GM18499 (cell line): ENCODE measurements around the gene LRMDA.
"Not testable (repeated sequence)": the region's sequence is repeated elsewhere in the genome, so short reads cannot be mapped to it uniquely, and the experiment has no call there.

ENCODE experiments used
- ATAC-seq: cut with Tn5 transposase; IDR thresholded peaks from one replicate; pipeline ENCODE4 v1.9.1; 2021; ENCODE audit warnings: moderate number of reproducible peaks; ENCODE audit not compliant: insufficient read depth, unreplicated experiment

The LRMDA gene

DNA sequence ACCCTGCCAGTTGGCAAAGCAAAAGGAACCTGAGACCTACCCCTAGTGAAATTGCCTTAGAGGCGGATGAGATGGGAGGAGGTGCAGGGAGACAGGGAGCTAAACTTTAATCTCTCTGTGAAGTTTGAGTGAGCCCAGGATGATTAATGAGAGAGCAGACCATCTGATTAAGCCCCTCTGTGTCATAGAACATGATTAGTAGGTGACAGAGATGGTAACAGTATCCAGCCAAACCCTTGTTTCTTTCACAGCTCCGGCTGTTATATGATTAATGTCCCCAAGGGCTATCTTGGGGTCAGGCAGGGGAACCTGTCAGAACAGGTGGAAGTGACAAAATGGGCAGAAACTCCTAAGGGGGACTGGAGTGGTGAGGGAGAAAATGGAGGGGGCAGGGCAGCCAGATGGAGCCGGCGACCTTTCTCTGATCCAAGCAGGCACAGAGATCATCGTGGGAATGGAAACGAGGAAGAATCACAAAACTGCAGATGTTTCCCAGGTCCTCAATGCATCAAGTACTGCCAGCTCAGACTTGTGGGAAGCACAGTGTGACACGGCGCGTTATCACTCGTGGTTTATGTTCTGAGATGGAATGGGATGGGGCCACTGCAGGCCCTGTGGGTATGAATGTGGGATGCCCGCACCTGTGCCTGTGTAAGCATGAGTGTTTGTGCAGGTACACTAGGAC, 684.2 kb downstream of the LRMDA start:
- ATAC-seq: no peak

DNA sequence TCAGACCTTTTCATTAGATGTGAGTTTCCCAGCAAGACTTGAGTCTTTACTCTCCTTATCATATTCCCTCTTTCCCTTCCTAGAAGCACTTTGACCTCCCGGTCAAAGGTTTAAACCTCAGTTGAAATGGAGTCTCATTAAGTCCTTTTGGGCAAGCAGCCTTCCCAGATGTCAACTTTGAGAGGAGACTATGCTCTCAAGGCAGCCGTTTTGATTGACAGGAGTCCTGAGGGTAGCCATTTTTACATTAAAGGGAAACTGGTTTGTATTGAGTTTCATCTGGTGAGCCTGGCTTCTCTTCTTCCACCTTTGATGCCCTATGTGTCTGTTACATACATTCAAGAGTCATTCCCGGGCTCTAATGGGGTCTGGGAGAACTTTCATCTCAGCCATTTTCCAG, 685.1 kb downstream of the LRMDA start:
- no peak for ATAC-seq

DNA sequence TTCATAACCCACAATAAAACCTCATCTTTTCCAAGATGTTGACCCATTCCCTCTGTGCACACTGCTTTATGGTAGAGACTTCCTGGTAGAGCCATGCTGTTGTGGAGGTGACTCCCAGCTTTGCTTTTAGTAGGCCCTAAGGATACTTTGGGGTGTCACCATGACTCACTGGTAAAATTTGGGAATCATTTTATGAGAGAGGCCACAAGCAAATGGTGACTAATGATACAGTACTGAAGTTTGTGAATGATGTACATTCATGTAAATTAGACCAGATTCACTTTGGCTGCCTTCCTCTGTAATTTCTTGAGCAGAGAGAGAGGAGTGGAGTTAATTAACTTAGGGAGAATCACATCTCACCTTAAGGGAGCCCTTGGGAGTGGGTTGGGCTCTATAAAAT, 686.5 kb downstream of the LRMDA start:
- ATAC-seq: no peak

GRCh38 chr10:76119036-76119435, 687.6 kb downstream of the LRMDA start:
- ATAC-seq: no peak

- no peak for ATAC-seq
These were observed 688.1 kb downstream of the LRMDA start for GRCh38 chr10:76119515-76119914.

GRCh38 chr10:76122056-76122455, 690.6 kb downstream of the LRMDA start:
- no peak for ATAC-seq

DNA sequence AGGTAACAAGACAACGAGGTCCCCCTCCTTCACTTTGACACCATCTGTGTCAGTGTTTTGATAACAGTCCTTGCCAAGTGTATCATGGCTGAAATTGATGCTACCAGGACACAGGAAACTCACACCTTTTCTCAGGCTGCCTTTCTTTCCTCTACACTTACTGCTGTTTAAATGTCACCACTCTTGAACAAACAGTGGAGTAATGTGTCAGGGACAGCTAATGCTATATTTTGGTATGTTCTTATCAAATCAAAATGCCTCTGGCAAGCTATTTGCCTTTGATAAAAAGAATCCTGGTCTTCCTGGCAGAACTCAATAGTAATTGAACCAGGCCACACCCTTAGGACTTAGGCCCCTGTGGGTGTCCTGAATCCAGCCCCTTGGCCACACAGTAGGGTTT, 692.9 kb downstream of the LRMDA start:
- ATAC-seq: no peak

GRCh38 chr10:76125900-76126299, 694.5 kb downstream of the LRMDA start:
- ATAC-seq: no peak

DNA sequence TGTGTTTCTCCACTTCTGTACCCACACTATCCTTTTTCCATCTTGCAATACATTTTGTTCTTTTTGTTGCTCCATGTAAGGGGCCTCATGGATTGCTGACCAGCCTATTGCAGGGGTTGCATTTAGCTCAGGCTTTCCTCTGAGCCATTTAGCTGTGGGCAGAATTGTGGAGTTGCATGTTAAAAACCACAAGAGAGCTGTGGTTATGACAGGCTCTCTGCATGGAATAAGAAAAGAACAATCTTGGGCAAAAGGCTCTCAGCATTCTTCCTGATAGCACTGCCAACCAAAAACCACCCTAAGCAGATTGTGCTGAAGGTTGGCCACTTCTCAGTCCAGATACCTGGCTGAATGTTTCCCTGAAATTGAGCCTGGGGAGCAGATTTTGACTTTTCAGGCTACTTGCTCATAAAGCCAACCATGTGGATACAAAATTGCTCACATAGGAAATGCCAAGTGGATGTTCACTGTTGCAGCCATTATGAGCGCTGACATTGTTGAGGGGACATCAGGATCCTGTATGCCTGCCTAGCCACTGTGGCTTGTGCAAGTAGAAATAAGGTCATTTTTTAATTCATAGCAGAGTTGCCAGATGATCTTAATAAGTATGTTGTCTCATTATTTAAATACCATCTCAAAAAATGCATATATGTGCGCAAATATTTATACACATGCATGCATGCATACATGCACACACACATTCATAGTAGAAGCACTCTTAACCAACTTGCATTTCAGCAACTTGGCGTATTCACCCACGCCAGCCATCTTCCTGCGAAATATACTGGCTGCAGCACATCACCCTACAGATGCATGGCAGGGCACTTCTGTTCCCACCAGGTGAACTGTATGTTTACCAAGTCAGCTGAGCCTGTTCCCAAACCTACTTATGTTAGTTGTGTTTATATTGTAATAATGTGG, 695.4 kb downstream of the LRMDA start:
- ATAC-seq: no peak

GRCh38 chr10:76127984-76128589, 696.7 kb downstream of the LRMDA start:
- ATAC-seq: no peak

DNA sequence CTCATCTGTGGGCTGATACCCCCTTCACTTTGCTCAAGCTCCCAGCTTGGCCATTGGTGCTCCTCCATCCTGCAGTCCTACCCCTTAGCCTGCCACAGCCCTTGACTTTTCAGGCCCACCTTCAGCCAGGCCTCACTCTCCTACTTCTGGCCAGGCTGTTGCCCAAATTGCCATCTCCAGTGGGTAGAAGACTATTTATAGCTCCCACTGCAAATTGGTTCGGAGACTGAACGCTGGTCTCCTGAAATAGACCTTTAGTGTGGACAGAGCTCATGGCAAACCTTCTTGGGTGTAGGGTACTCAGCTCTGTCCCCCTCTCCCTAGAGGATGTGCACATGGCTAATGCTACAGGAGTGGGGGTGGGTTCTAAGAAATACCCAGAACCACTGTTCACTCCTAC, 697.8 kb downstream of the LRMDA start:
- no peak for ATAC-seq

- no peak for ATAC-seq
These were observed 699.5 kb downstream of the LRMDA start for GRCh38 chr10:76130892-76131291.

GRCh38 chr10:76133597-76134255, 702.3 kb downstream of the LRMDA start:
- ATAC-seq: no peak

DNA sequence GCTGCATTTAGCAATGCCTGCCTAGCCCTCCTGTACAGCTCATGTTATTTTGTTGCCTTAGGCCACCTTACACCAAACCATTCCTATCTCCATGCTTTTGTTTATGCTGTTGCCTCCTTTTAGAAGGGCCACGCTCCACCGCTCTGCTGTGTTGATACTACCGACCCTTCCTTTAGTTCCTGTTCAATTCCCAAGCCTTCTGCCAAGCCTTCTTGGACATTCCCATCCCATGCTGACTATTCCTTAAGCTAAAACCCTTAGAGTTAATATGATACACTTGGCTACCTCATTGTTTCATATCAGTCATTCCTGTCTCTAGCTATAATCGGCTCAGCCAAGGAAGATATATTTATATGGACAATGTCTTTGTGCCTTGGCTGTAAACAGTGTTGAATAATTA, 705.5 kb downstream of the LRMDA start:
- no peak for ATAC-seq

DNA sequence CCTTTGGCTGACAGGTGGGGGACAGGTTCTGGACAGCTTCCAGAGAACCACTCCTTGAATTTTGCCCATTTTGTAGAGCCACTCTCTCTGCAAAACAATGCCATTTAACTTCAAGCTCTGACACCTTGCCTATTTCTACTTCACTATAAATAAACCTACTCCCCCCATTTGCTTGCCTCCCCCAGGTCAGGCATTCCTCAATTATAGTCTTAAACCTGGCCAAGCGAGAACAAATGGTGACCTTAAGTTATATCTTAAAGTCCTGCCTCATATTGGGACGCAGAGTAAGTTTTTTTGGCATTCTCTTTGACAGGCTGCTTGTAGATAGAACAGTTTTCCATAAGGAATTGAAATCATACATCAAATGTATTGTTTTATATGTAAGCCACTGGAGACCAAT, 706.9 kb downstream of the LRMDA start:
- no peak for ATAC-seq

DNA sequence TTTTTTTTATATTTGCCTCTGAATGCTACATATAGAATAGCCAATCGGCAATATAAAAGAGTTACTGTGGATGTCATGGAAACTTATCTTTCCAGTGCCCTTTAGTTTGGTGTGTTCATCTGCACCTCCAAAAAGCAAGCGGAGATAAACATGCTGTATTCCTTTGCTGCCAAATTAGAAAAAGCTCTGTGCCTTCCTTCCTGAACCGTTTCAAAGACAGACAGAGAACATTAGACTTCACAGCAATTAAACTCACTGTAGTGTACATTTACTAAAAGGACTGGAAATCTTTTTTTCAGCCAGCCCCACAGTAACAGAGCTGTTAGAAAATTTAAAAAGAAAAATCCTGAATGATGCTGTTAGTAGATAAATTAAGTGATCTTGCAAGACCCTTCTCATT, 707.5 kb downstream of the LRMDA start:
- ATAC-seq: no peak

DNA sequence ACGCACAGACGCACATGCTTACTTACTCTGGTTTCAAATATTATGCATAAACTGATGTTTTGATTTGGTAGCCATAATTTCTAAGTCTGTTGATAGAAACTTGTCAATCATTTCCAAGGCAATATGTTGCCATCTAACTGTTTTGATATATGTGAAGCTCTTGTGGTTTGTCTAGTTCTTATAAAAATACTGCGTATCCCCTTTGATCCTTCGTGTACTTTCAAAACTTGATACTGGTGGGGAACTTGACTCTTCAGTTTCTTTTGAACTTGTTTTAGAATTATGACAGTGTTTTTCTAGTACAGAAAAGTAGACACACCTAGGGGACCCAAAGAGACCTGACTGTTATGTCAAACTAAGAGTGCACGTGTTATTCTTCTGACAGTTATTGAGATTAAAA, 708.0 kb downstream of the LRMDA start:
- no peak for ATAC-seq

DNA sequence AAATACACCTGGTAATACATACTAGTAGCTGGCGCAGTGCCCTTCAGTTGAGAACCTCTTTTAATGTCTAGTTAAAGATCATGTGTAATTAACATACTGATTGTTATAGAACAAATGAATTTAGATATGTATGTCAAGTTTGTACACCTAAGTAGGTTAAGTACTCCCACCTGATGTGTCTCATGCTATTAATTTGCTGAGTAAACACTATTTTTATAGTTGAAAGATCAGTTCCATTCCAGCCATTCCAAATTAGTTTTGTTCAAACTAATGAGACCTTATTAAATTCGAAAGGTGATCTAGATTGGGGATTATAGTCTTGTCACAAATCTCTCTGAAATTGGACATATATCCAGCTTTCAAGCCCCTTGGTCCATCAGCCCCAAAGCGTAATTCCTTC, 710.0 kb downstream of the LRMDA start:
- ATAC-seq: no peak

- not testable (repeated sequence) for ATAC-seq
These were observed 716.8 kb downstream of the LRMDA start for GRCh38 chr10:76148217-76148616.

DNA sequence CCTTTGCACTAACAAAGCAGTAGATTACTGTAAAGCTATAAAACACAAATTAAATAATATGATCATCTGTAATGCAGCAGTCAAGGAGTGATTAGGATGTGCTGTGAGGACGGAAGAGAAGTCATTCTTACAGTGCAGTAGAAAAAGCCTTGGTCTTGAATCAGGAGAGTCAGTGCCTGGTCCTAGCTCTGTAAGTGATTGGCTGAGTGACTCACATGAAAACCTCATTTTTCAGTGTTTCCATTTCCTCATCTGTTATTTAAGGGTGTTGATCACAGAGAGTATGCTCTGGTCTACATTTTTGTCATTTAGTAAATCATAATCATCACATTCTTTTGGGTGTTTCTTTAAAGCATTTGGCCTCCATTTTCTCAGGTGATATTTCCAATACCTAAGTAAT, 717.8 kb downstream of the LRMDA start:
- no peak for ATAC-seq

DNA sequence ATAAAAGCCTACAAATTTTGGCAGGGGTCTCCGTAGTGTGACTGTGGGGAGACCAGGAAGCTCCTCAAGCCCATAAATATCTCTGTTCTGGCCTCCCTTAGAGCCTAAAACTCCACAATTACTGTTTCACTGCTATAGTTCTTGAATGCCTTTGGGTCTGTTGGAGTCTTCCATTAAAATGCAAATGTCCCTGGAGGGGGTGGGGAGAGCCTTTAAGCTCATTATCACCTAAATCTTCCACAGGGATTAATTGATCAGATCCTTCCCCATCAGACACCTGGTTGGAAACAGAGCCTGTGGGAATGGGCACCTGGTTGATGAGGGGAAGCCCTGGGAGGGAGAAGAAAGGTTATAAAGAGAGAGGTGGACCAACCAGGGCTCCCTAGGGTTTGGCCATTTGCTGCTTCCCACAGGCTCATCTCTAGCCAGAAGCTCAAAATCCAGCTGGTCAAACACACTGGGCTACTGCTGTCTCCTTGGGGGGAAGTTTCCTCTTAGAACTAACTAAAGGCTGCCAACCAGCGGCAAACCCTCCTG, 718.2 kb downstream of the LRMDA start:
- ATAC-seq: no peak
